COLO668 (cell line): ENCODE measurements around the gene ZSWIM4.
"Not testable (repeated sequence)": the region's sequence is repeated elsewhere in the genome, so short reads cannot be mapped to it uniquely, and the experiment has no call there.

Source experiments
- DNase-seq: peaks from one replicate; lab custom pipeline; 2025; ENCODE audit not compliant: unreplicated experiment; lab: John Stamatoyannopoulos, UW

The ZSWIM4 gene

GRCh38 chr19:13848798-13849676, 53.8 kb downstream of the ZSWIM4 start:
- DNase-seq = no peak

GRCh38 chr19:13849991-13850909, 55.0 kb downstream of the ZSWIM4 start:
- peak; percentile 89 for DNase-seq

- DNase-seq = peak; percentile 76
Observed at GRCh38 chr19:13850910-13851733, 55.9 kb downstream of the ZSWIM4 start.

- not testable (repeated sequence) for DNase-seq
Observed at GRCh38 chr19:13851734-13852114, 56.5 kb downstream of the ZSWIM4 start.

- DNase-seq = not testable (repeated sequence)
Observed at GRCh38 chr19:13852171-13852707, 57.0 kb downstream of the ZSWIM4 start.

- DNase-seq = no peak
Observed at GRCh38 chr19:13856497-13856896, 61.3 kb downstream of the ZSWIM4 start.

- no peak for DNase-seq
Observed at GRCh38 chr19:13859361-13859880, 64.2 kb downstream of the ZSWIM4 start.

GRCh38 chr19:13860679-13861391, 65.6 kb downstream of the ZSWIM4 start:
- DNase-seq = no peak

- DNase-seq = no peak
Observed at GRCh38 chr19:13861392-13861713, 66.1 kb downstream of the ZSWIM4 start.

- DNase-seq = peak; percentile 79
Observed at GRCh38 chr19:13861714-13862531, 66.7 kb downstream of the ZSWIM4 start.

GRCh38 chr19:13864046-13864666, 68.9 kb downstream of the ZSWIM4 start:
- DNase-seq = no peak

GRCh38 chr19:13864667-13865570, 69.7 kb downstream of the ZSWIM4 start:
- DNase-seq = no peak

- DNase-seq = peak; percentile 34
Observed at GRCh38 chr19:13865571-13866462, 70.6 kb downstream of the ZSWIM4 start.

GRCh38 chr19:13866463-13867046, 71.3 kb downstream of the ZSWIM4 start:
- DNase-seq = no peak

GRCh38 chr19:13868663-13869062, 73.4 kb downstream of the ZSWIM4 start:
- DNase-seq = no peak

- no peak for DNase-seq
Observed at GRCh38 chr19:13869281-13869680, 74.0 kb downstream of the ZSWIM4 start.
